HG02610 (cell line): Measurements from ENCODE around the gene NUB1.

Source experiments
- ATAC-seq: cut with Tn5 transposase; IDR thresholded peaks from one replicate; pipeline ENCODE4 v1.9.1; 2021; ENCODE audit warnings: mild to moderate bottlenecking, moderate library complexity; ENCODE audit not compliant: unreplicated experiment

NUB1 gene

GRCh38 chr7:151422212-151422611 is 80.6 kb downstream of the NUB1 start:
- no peak for ATAC-seq

DNA sequence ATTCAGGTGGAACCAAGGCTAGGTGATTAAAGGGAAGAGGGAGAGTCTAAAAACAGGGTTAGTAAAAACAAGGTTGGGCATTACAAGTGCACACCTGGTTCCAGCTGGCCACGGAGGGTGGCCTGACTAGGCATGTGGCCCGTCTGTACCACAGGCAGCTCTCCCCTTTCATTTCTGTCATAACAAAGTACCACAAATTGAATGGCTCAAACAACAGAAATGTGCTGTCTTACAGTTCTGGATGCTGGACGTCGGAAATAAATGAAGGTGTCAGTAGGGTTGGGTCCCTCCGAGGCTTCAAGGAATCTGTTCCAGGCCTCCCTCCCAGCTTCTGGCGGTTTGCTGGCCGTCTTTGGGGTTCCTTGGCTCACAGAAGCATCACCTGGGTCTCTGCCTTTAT is 81.6 kb downstream of the NUB1 start:
- ATAC-seq: no peak

GRCh38 chr7:151423936-151424335 is 82.3 kb downstream of the NUB1 start:
- ATAC-seq: no peak

DNA sequence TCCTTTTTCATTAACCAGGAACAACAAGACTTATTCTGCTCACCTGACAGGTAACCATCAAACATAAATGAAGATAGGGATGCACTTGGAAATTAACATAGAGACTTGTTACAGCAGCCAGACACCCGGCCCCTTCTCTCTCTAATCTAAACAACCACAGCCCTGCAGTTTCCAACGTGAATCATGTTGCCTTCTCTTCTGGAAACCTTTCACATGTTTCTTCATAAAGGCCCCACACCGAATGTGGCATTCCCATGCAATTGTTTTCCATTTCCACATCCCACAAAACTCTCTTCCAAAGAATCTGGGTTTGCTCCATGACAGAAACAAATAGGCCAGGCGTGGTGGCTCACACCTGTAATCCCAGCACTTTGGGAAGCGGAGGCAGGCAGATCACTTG is 83.2 kb downstream of the NUB1 start:
- no peak for ATAC-seq

DNA sequence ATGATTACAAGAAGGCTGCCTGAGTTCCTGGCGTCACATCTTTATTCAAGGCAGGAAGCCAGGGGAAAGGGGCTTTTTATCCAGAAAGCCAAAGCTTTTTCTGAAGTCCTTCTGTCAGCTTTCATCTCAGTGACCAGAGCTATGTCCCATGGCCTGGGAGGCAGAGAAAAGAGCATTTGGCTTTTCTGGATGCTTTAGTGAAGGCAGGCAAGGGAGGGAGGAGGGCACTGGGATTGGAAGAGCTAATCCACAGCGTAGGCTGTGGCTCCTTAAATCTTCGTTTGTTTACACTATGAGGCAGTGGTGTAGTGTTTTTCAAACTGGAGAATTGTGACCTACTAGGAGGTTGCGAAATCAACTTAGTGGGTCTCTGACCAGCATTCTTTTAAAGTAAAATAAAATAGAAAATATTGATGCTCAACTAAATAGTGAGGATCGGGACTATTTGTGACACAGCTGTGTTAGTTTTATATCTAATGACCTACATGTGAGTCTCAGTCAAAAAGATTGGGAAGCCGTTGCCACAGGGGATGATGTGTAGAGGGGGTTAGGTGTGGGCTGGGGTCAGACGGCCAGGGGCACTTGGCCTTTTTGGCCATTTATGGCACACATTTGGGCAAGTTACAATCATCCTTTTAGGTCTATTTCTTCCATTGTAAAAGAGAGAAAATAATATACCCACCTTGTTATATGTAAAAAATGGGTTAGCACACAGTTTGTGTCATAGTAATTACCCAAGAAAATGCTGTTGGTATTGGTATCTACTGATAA is 84.2 kb downstream of the NUB1 start:
- ATAC-seq: no peak

DNA sequence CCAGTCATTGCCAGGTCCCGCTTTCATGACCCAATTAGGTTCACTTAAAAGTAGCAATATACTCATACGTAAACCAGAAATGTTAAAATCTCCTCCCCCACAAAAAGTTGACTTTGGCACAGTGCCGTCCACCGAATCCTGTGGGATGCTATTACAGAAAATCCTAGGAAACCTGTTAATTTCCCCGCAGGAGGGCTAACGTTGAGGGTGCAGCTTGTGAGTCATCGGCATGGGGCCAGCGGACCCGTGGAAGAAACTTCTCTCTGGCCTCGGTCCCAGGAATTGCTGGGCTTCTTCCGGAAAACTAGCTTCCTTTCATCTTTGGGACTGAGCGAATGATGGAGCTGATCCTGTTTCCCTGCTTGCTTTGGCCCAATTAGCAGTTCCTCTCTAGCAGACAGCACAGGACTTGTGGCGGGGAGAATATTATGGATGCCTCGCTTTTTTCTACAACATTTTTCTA is 84.9 kb downstream of the NUB1 start:
- no peak for ATAC-seq

DNA sequence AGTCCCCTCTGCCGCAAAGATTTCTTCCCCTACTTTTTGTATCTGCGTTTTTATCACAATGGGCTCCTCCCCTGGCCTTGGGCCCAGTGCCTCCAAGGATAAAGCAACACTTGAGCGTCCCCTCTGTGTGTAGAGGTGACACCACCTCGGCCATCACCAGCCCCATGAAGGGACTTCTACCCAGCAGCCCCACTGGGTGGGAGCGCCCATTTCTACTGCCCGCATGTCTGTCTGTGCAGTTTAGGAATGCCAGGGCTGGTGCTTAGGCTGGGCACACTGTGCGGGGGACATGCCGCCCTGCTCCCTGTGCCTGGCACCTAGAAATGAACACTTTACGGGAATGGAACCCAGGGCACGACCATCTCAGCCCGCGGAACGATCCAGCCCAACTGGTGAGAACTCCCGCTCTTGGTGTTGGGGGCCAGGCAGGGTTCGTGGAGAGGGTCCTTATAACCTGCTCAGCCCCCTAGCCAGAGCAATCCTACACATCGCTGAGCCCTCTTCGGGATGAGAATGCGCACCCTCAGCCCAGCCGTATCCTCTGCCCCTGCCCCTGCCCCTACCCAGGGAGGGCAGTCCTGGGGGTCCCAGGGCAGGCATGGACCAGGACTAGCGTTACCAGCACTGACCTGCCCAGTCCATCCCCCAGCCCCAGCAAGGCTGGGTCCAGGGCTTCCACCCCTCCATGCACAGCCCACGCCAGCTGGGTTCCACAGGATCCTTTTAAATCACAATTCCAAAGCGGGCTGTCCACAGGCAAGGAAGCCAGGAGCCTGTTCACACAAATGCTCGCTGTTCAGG is 85.5 kb downstream of the NUB1 start:
- ATAC-seq: no peak

- no peak for ATAC-seq
These were observed 86.2 kb downstream of the NUB1 start for GRCh38 chr7:151427705-151428377.
